HepG2 (cell line): ENCODE data around the gene HSPB9. TPM values are rescaled to one million over a fixed set of nuclear protein-coding genes. Genes with fewer than 3 reads are reported as not detected.

ENCODE experiments used
- ATF7-NPFF ChIP-seq: sonication (generic); formaldehyde crosslinking; IDR thresholded peaks from 2 replicates; pipeline ENCODE4 v1.8.1; 2023; ENCODE audit warnings: mild to moderate bottlenecking, low read depth, missing genetic modification reagents, moderate library complexity
- CBX5 ChIP-seq: sonication (generic); formaldehyde crosslinking; IDR thresholded peaks from 2 replicates; pipeline ENCODE4 v1.4.0; 2020; ENCODE audit warnings: missing genetic modification reagents, borderline replicate concordance
- HOXA5 ChIP-seq: sonication (generic); formaldehyde crosslinking; IDR thresholded peaks from 2 replicates; pipeline ENCODE4 v1.4.0; 2020; ENCODE audit warnings: missing genetic modification reagents
- KLF13 ChIP-seq: sonication (generic); formaldehyde crosslinking; IDR thresholded peaks from 2 replicates; pipeline ENCODE4 v1.4.0; 2020; ENCODE audit warnings: mild to moderate bottlenecking, missing genetic modification reagents
- POLR2A ChIP-seq, 2 experiments: IDR thresholded peaks; 2 replicates each; pipeline ENCODE4 v1.6.1; 2011; ENCODE audit warnings: low read depth in 2 of 2, low read length in 2 of 2, mild to moderate bottlenecking in 1 of 2, moderate library complexity in 1 of 2; ENCODE audit not compliant: insufficient read depth in 1 of 2
- POLR2G ChIP-seq: fragments of 200-400 bp; formaldehyde crosslinking; IDR thresholded peaks from 2 replicates; pipeline ENCODE4 v1.6.1; 2018; ENCODE audit warnings: mild to moderate bottlenecking, low read depth, low read length, moderate library complexity
- ZNF530 ChIP-seq: sonication (generic); formaldehyde crosslinking; IDR thresholded peaks from 2 replicates; pipeline ENCODE4 v1.5.0; 2020; ENCODE audit warnings: low read depth, mild to moderate bottlenecking, missing genetic modification reagents
- ZNF547 ChIP-seq: sonication (generic); formaldehyde crosslinking; IDR thresholded peaks from 2 replicates; pipeline ENCODE4 v1.5.1; 2020; ENCODE audit warnings: mild to moderate bottlenecking, missing genetic modification reagents
- ZNF713 ChIP-seq: sonication (generic); formaldehyde crosslinking; IDR thresholded peaks from 2 replicates; pipeline ENCODE4 v1.4.0; 2020; ENCODE audit warnings: mild to moderate bottlenecking, missing genetic modification reagents
- polyA plus RNA-seq, 8 experiments: library from polyadenylated mRNA; depleted of rRNA in 3 of 8; stranded (reverse) in 7 of 8; unstranded in 1 of 8; fragments of >200 nt; fragmentation: Illumina TruSeq in 4 of 8; extraction: Trizol in 4 of 8; gene quantifications; 2 replicates each; pipeline versions ENCODE4 v1.2.1 to v1.2.3, GENCODE V29; 2011 to 2016; ENCODE audit warnings: low read depth in 4 of 8, missing spikeins in 1 of 8, mixed read lengths in 1 of 8; ENCODE audit not compliant: insufficient read depth in 1 of 8
- total RNA-seq, 5 experiments: library from RNA; depleted of rRNA; stranded (reverse); fragments of >200 nt; fragmentation: Illumina TruSeq; extraction: Trizol; gene quantifications; 2 replicates each; pipeline ENCODE4 v1.2.3, GENCODE V29; 2016; ENCODE audit warnings: low read depth in 1 of 5
- TF ChIP-seq, protein P1 (sequence below): sonication (generic); formaldehyde crosslinking; IDR thresholded peaks from 2 replicates; pipeline ENCODE4 v1.4.0; 2020; ENCODE audit warnings: missing genetic modification reagents, borderline replicate concordance
- TF ChIP-seq, protein P2 (sequence below): sonication (generic); formaldehyde crosslinking; IDR thresholded peaks from 2 replicates; pipeline ENCODE4 v1.8.0; 2023; ENCODE audit warnings: mild to moderate bottlenecking, missing genetic modification reagents
- TF ChIP-seq, protein P3 (sequence below): sonication (generic); formaldehyde crosslinking; IDR thresholded peaks from 2 replicates; pipeline ENCODE4 v1.5.1; 2020; ENCODE audit warnings: missing genetic modification reagents, mild to moderate bottlenecking, borderline replicate concordance
- TF ChIP-seq, protein P4 (sequence below): sonication (generic); formaldehyde crosslinking; IDR thresholded peaks from 2 replicates; pipeline ENCODE4 v1.4.0; 2020; ENCODE audit warnings: missing genetic modification reagents

The HSPB9 gene
- total and polyA plus RNA-seq, 2 of the 13 experiments (the other 11 are each of a cell fraction or from before 2014, with no cell fraction given): 0.05 to 0.24 TPM

DNA sequence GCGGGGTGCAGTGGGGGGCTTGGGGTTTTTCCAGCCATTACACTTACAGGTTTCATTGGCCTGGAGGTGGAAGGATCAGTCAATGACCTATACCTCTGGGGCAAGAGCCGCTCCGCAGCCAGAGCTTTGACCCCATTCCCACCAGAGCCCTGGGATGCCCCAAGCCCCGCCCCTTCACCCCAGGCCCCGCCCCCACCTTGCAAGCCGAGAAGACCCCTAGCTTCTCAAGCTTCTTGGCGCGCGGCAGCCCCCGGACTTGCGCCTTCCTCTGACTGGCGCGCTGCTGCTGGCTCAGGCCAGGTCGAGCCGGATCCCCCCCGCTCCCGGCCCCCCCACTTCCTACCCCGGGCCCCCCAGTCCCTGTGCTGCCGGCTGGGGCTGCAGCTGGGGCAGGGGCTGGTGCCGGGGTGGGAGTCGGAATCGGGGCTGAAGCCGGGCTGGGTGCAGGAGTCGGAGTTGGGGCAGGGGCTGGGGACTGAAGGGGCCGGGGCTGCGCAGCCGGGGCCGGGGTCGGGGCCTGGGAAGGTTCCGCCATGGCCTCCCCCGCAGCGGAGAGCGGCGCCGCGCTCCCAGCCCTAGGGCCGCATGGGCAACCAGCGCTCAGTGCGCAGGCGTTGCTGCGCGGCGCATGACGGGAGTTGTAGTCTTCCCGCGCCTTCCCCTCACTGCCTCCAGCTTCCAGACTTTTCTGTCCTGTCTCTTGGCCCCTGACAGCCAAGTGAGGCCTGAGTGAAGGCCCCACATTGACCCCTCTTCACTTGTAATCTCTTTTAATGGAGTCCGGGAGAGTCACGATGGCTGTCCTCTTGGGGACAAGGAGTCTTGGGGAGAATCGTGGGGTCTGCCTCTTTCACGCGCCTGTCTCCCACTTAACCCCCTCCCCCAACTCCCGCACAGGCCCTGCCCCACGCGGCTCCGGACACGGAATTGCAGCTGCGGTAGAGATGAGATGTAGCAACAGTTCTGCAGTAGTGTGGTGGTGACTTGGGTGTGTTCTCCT lies 1.5 kb upstream of the HSPB9 start, which contains the start of gene KAT2A (continued):
- TF ChIP-seq, protein P1, sequence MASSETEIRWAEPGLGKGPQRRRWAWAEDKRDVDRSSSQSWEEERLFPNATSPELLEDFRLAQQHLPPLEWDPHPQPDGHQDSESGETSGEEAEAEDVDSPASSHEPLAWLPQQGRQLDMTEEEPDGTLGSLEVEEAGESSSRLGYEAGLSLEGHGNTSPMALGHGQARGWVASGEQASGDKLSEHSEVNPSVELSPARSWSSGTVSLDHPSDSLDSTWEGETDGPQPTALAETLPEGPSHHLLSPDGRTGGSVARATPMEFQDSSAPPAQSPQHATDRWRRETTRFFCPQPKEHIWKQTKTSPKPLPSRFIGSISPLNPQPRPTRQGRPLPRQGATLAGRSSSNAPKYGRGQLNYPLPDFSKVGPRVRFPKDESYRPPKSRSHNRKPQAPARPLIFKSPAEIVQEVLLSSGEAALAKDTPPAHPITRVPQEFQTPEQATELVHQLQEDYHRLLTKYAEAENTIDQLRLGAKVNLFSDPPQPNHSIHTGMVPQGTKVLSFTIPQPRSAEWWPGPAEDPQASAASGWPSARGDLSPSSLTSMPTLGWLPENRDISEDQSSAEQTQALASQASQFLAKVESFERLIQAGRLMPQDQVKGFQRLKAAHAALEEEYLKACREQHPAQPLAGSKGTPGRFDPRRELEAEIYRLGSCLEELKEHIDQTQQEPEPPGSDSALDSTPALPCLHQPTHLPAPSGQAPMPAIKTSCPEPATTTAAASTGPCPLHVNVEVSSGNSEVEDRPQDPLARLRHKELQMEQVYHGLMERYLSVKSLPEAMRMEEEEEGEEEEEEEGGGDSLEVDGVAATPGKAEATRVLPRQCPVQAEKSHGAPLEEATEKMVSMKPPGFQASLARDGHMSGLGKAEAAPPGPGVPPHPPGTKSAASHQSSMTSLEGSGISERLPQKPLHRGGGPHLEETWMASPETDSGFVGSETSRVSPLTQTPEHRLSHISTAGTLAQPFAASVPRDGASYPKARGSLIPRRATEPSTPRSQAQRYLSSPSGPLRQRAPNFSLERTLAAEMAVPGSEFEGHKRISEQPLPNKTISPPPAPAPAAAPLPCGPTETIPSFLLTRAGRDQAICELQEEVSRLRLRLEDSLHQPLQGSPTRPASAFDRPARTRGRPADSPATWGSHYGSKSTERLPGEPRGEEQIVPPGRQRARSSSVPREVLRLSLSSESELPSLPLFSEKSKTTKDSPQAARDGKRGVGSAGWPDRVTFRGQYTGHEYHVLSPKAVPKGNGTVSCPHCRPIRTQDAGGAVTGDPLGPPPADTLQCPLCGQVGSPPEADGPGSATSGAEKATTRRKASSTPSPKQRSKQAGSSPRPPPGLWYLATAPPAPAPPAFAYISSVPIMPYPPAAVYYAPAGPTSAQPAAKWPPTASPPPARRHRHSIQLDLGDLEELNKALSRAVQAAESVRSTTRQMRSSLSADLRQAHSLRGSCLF: no peak
- TF ChIP-seq ATF7-NPFF (CRISPR knock-in tag) (no peak), ZNF713 (CRISPR knock-in tag) (0 out of 2 replicates have a peak, but pooled peaks have one; percentile 32), ZNF547 (no peak), POLR2G (peak; percentile 89), KLF13 (CRISPR knock-in tag) (no peak), POLR2A (IDR thresholded peaks at IDR 0.05; ENCODE audit: insufficient read depth in 1 of 2, low read depth in 2 of 2, low read length in 2 of 2) (peak; percentile 76 to 95), HOXA5 (CRISPR knock-in tag) (no peak), CBX5 (no peak; the same call in 1 of the 2 replicates), ZNF530 (CRISPR knock-in tag) (no peak)
- TF ChIP-seq, protein P2, sequence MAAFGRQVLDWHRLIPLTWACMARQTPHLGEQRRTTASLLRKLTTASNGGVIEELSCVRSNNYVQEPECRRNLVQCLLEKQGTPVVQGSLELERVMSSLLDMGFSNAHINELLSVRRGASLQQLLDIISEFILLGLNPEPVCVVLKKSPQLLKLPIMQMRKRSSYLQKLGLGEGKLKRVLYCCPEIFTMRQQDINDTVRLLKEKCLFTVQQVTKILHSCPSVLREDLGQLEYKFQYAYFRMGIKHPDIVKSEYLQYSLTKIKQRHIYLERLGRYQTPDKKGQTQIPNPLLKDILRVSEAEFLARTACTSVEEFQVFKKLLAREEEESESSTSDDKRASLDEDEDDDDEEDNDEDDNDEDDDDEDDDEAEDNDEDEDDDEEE (CRISPR knock-in tag): no peak
- TF ChIP-seq, protein P3, sequence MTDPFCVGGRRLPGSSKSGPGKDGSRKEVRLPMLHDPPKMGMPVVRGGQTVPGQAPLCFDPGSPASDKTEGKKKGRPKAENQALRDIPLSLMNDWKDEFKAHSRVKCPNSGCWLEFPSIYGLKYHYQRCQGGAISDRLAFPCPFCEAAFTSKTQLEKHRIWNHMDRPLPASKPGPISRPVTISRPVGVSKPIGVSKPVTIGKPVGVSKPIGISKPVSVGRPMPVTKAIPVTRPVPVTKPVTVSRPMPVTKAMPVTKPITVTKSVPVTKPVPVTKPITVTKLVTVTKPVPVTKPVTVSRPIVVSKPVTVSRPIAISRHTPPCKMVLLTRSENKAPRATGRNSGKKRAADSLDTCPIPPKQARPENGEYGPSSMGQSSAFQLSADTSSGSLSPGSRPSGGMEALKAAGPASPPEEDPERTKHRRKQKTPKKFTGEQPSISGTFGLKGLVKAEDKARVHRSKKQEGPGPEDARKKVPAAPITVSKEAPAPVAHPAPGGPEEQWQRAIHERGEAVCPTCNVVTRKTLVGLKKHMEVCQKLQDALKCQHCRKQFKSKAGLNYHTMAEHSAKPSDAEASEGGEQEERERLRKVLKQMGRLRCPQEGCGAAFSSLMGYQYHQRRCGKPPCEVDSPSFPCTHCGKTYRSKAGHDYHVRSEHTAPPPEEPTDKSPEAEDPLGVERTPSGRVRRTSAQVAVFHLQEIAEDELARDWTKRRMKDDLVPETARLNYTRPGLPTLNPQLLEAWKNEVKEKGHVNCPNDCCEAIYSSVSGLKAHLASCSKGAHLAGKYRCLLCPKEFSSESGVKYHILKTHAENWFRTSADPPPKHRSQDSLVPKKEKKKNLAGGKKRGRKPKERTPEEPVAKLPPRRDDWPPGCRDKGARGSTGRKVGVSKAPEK (CRISPR knock-in tag): no peak
- TF ChIP-seq, protein P4, sequence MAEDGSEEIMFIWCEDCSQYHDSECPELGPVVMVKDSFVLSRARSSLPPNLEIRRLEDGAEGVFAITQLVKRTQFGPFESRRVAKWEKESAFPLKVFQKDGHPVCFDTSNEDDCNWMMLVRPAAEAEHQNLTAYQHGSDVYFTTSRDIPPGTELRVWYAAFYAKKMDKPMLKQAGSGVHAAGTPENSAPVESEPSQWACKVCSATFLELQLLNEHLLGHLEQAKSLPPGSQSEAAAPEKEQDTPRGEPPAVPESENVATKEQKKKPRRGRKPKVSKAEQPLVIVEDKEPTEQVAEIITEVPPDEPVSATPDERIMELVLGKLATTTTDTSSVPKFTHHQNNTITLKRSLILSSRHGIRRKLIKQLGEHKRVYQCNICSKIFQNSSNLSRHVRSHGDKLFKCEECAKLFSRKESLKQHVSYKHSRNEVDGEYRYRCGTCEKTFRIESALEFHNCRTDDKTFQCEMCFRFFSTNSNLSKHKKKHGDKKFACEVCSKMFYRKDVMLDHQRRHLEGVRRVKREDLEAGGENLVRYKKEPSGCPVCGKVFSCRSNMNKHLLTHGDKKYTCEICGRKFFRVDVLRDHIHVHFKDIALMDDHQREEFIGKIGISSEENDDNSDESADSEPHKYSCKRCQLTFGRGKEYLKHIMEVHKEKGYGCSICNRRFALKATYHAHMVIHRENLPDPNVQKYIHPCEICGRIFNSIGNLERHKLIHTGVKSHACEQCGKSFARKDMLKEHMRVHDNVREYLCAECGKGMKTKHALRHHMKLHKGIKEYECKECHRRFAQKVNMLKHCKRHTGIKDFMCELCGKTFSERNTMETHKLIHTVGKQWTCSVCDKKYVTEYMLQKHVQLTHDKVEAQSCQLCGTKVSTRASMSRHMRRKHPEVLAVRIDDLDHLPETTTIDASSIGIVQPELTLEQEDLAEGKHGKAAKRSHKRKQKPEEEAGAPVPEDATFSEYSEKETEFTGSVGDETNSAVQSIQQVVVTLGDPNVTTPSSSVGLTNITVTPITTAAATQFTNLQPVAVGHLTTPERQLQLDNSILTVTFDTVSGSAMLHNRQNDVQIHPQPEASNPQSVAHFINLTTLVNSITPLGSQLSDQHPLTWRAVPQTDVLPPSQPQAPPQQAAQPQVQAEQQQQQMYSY (CRISPR knock-in tag): no peak
